ENCODE results near the gene LILRA6.

DNA sequence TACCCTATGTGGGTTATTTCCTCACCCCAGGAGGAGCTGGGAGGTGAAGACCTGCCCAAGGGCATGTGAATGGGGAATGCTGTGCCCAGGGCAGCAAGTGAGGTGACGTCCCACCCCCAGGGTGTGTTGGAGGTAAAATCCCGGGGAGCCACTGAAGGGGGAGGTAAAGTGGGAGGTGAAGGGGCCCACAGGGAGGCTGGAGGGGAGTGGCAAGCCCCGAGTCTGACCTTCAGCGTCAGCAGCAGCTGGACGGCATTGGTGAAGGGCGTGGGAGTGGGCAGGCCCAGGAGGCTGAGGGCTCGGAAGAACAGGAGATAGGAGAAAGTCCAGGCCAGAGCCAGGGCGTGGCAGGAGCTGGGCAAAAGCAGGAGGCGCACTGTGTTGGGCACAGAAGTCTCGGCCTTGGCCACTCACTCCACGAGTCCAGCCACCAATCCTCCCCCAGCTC is 55.6 kb downstream of the LILRA6 start:
- TF ChIP-seq POLR2A (IDR thresholded peaks at IDR 0.05; ENCODE audit: low read depth, low read length): no peak
- no peak for TF ChIP-seq POLR2AphosphoS5 (IDR thresholded peaks at IDR 0.05; ENCODE audit: low read depth, low read length)
- TF ChIP-seq TAF1 (IDR thresholded peaks at IDR 0.05; ENCODE audit: borderline replicate concordance, low read depth, low read length): no peak

Measured in GM12892 (cell line).